SK-N-MC (cell line): Measurements from ENCODE around the gene RASL11B.

Source experiments
- DNase-seq: peaks from one replicate; pipeline ENCODE4 v3.0.0-alpha.2; 2011; ENCODE audit warnings: low read depth, low spot score
- H3K27ac ChIP-seq: fragments of 200-600 bp; sonication (generic); 2 replicates; pipeline ENCODE4 v1.5.1; 2016; ENCODE audit warnings: mixed run types
- H3K36me3 ChIP-seq: fragments of 200-600 bp; sonication (generic); 2 replicates; pipeline ENCODE4 v1.6.1; 2017; ENCODE audit warnings: antibody characterized with exemption, low read length, mixed read lengths; ENCODE audit not compliant: insufficient read depth
- H3K4me3 ChIP-seq: fragments of 200-600 bp; sonication (generic); 2 replicates; pipeline ENCODE4 v1.5.1; 2016
- H3K9ac ChIP-seq: fragments of 200-600 bp; sonication (generic); 2 replicates; pipeline ENCODE4 v1.8.0; 2017; ENCODE audit warnings: mixed run types, mixed read lengths; ENCODE audit not compliant: insufficient read length
- H3K9me3 ChIP-seq: fragments of 200-600 bp; sonication (generic); 2 replicates; pipeline ENCODE4 v1.6.1; 2017; ENCODE audit warnings: low read depth, mild to moderate bottlenecking, antibody characterized with exemption, low read length, moderate library complexity, mixed read lengths
- EZH2 ChIP-seq: fragments of 200-600 bp; sonication (generic); IDR thresholded peaks from one replicate; pipeline ENCODE4 v1.6.1; 2017; ENCODE audit warnings: antibody characterized with exemption
- FOXP2 ChIP-seq: optimal IDR thresholded peaks from 2 replicates; pipeline ENCODE3; 2011; ENCODE audit warnings: mild to moderate bottlenecking, moderate library complexity; ENCODE audit not compliant: insufficient read depth; ENCODE audit errors: extremely low read length, control extremely low read depth
- POLR2AphosphoS5 ChIP-seq: IDR thresholded peaks from 2 replicates; pipeline ENCODE4 v1.6.1; 2012; ENCODE audit warnings: mild to moderate bottlenecking, low read depth, low read length, borderline replicate concordance

RASL11B gene

GRCh38 chr4:52861879-52862616, at the start of gene RASL11B:
Gene RASL11B (plus strand): TSS chr4:52862317. CDS start chr4:52862508, 191 bp downstream.
- peak within 1 kb of the TSS; percentile 43 for H3K9ac ChIP-seq
- no peak for DNase-seq
- no peak within 1 kb of the TSS for H3K27ac ChIP-seq

GRCh38 chr4:52813546-52813945, 48.6 kb upstream of the RASL11B start:
- no peak for DNase-seq
- TF ChIP-seq POLR2AphosphoS5, result no peak
- no peak for TF ChIP-seq FOXP2
- TF ChIP-seq EZH2, result no peak
- Histone ChIP-seq H3K36me3 (no peaks in the 10 kb centered on the region), H3K4me3 (no peak overlapping the region), H3K9me3 (no peaks in the 10 kb centered on the region), H3K9ac (no peak overlapping the region), H3K27ac (no peak overlapping the region)

More at GRCh38 chr4:52861879-52862616, at the start of gene RASL11B:
- no peaks in the 10 kb centered on the region for H3K36me3 ChIP-seq
- H3K4me3 ChIP-seq, result peak within 1 kb of the TSS; percentile 80
- H3K9me3 ChIP-seq, result no peaks in the 10 kb centered on the region
- no peak for TF ChIP-seq EZH2
- peak; percentile 77; the same call in 1 of the 2 replicates for TF ChIP-seq POLR2AphosphoS5
- TF ChIP-seq FOXP2, result no peak

- no peak for DNase-seq
- Histone ChIP-seq H3K4me3 (no peak overlapping the region), H3K36me3 (no peaks in the 10 kb centered on the region), H3K27ac (no peak overlapping the region), H3K9ac (no peak overlapping the region), H3K9me3 (no peaks in the 10 kb centered on the region)
- TF ChIP-seq EZH2 (no peak), POLR2AphosphoS5 (no peak), FOXP2 (no peak)
These were observed 39.5 kb upstream of the RASL11B start for GRCh38 chr4:52822583-52822971.

- TF ChIP-seq FOXP2, result no peak
- no peak for TF ChIP-seq EZH2
- TF ChIP-seq POLR2AphosphoS5, result no peak
- no peak for DNase-seq
- H3K27ac ChIP-seq, result no peak overlapping the region
These were observed 39.0 kb upstream of the RASL11B start for GRCh38 chr4:52822972-52823701.

GRCh38 chr4:52823702-52824092, 38.4 kb upstream of the RASL11B start:
- no peak overlapping the region for H3K9ac ChIP-seq
- no peak for DNase-seq
- no peak overlapping the region for H3K4me3 ChIP-seq
- H3K36me3 ChIP-seq, result no peaks in the 10 kb centered on the region
- no peaks in the 10 kb centered on the region for H3K9me3 ChIP-seq
- H3K27ac ChIP-seq, result no peak overlapping the region
- TF ChIP-seq POLR2AphosphoS5 (no peak), FOXP2 (no peak), EZH2 (no peak)

More at GRCh38 chr4:52822972-52823701, 39.0 kb upstream of the RASL11B start:
- Histone ChIP-seq H3K4me3 (no peak overlapping the region), H3K9me3 (no peaks in the 10 kb centered on the region), H3K9ac (no peak overlapping the region), H3K36me3 (no peaks in the 10 kb centered on the region)

DNA sequence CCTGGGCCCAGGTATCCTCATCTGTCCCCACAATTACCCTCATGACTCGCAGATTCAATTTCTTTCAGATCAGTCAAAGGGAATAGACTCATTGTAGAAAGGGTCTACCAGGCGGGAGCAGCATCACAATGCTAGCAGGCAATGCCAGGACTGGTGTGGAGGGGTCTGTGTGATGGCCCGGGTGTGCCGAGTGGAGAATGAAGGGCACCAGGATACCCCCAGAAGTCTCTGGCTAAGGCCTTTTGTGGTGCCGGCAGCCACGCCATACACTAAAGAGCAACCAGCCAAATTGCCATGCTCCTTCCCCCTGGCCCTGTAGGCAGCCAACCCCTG, 37.9 kb upstream of the RASL11B start:
- no peaks in the 10 kb centered on the region for H3K9me3 ChIP-seq
- no peak for DNase-seq
- no peak overlapping the region for H3K9ac ChIP-seq
- no peaks in the 10 kb centered on the region for H3K36me3 ChIP-seq
- no peak overlapping the region for H3K4me3 ChIP-seq
- TF ChIP-seq FOXP2, result no peak
- no peak for TF ChIP-seq EZH2
- TF ChIP-seq POLR2AphosphoS5, result no peak
- H3K27ac ChIP-seq, result no peak overlapping the region

DNA sequence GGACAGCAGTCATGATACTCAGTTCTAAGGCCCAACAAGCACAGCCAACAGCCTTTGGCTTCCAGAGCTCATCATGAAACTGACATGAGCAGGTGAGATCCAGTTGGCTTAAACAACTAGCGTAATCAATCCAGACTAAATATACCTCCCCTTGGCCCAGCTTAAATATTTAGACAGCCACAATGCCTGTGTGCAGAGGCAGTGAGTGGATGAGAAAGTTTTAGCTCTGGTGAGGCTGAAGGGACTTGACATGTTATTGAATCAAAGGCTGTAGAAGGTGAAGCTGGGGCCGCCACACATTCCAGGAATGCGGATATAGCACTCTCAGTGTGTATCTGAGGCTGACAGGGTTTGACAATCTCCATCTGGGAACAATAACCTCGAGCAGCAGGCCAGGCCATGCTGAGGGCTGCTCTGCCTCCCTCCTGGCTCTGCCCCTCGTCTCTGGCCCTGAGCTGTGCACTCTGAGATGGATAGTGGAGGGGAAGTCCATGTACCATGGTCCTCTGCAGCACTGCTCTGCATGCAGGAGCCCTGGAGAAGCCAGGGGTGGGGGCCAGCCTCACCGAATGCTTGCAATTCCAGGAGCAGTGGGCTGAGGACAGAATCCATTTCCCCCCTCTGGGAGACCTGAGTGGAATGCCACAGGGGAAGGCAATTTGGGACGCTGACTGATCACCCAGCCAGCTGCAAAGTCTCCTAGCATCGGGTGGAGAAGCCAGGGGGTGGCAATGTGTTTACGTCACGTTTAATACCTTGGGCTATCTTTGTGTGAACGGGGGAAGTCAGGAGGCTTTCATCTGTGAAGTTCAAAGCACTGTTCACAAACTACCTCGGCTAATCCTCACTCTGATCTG, 37.3 kb upstream of the RASL11B start:
- no peak overlapping the region for H3K4me3 ChIP-seq
- no peak overlapping the region for H3K27ac ChIP-seq
- H3K9ac ChIP-seq, result no peak overlapping the region
- no peaks in the 10 kb centered on the region for H3K36me3 ChIP-seq
- no peak for TF ChIP-seq POLR2AphosphoS5
- no peak for TF ChIP-seq EZH2
- TF ChIP-seq FOXP2, result no peak
- H3K9me3 ChIP-seq, result no peaks in the 10 kb centered on the region
- DNase-seq, result no peak
